ENCODE results near the gene MIA2. TPM values are rescaled to one million over a fixed set of nuclear protein-coding genes. Genes with fewer than 3 reads are reported as not detected.

The MIA2 gene
- total and polyA plus RNA-seq, 2 experiments from 2014 or later: 43.9 to 86.0 TPM

DNA sequence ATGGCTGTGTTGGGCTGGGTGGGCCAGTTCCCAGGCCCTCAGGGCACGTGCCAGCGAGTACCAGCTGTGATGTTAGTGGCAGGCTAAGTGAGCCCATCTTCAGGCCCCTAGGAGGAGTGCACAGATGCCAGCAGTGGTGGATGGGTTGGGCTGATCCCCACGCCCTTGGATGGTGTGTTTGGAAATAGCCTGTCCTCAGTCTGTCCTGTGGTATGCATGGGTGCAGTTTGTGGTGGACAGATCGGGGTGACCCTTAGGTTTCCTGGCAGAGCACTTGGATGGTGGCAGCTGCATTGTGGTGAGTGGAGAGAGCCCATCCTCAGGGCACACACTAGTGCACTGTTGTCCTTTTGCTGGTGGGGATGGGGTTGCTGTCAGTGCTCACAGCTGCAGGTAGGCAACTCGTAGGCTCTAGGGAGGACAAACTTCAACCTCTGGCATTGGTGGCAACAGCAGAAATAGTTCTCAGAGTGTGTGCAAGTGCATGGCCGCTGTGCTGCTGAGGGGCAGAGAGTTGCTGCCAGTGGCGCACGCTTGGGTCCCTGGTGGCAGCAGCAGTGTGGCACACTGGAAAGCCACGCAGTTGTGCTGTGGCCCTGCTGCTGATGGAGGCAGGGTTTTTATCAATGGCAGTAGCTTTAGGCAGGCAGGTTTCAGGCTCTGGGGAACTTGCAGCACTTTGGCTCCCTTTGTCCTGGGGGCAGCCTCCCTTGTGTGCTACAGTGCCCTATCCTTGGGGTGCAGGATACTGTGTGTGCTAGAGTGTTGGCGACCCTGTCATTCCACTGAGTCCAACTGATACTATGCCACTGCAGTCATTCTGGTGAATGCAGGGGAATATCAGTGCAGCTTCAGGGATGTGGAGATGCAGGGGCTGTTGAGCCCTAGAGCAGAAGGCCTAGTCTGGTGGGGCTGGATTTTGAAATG is 133.0 kb downstream of the MIA2 start:
- Histone ChIP-seq H3K4me2 (no peak overlapping the region), H3K79me2 (peaks cover 38% of the 10 kb centered on the region), H3K27me3 (no peaks in the 10 kb centered on the region), H3K4me3 (no peak overlapping the region), H3K9me3 (ENCODE audit: low read depth) (no peaks in the 10 kb centered on the region), H3K9me2 (replicated peaks; ENCODE audit: insufficient read depth) (no peaks in the 10 kb centered on the region), H3K36me3 (replicated peaks; ENCODE audit: insufficient read depth, low read depth) (no peaks in the 10 kb centered on the region), H2AFZ (no peak overlapping the region), H3K4me1 (ENCODE audit: insufficient read depth) (no peaks in the 10 kb centered on the region), H3K27ac (no peak overlapping the region), H4K20me1 (ENCODE audit: insufficient read depth, poor library complexity, severe bottlenecking) (no peaks in the 10 kb centered on the region)
- WGBS (ENCODE audit: low lambda C conversion rate, missing lambda C conversion rate): 96% methylated on average over 10 of the region's 10 CpGs
- TF ChIP-seq EZH2phosphoT487 (IDR thresholded peaks at IDR 0.05; ENCODE audit: low read depth, severe bottlenecking, unreplicated experiment): no peak
- no peak for TF ChIP-seq EZH2 (IDR thresholded peaks at IDR 0.05; ENCODE audit: borderline replicate concordance)
- TF ChIP-seq CTCF (IDR thresholded peaks at IDR 0.05; ENCODE audit: poor library complexity): no peak
- DNase-seq (ENCODE audit: low spot score): no peak

- Histone ChIP-seq H3K4me3 (no peak overlapping the region), H3K27me3 (no peaks in the 10 kb centered on the region), H3K9me3 (ENCODE audit: low read depth) (no peaks in the 10 kb centered on the region), H3K36me3 (replicated peaks; ENCODE audit: insufficient read depth, low read depth) (no peaks in the 10 kb centered on the region), H3K4me1 (ENCODE audit: insufficient read depth) (no peaks in the 10 kb centered on the region), H2AFZ (no peak overlapping the region), H3K4me2 (no peak overlapping the region), H4K20me1 (ENCODE audit: insufficient read depth, poor library complexity, severe bottlenecking) (no peaks in the 10 kb centered on the region), H3K9me2 (replicated peaks; ENCODE audit: insufficient read depth) (no peaks in the 10 kb centered on the region), H3K79me2 (peaks cover 32% of the 10 kb centered on the region), H3K27ac (no peak overlapping the region)
- 71% methylated on average over 2 of the region's 2 CpGs for WGBS (ENCODE audit: low lambda C conversion rate, missing lambda C conversion rate)
- no peak for DNase-seq (ENCODE audit: low spot score)
- no peak for TF ChIP-seq EZH2 (IDR thresholded peaks at IDR 0.05; ENCODE audit: borderline replicate concordance)
- no peak for TF ChIP-seq CTCF (IDR thresholded peaks at IDR 0.05; ENCODE audit: poor library complexity)
- no peak for TF ChIP-seq EZH2phosphoT487 (IDR thresholded peaks at IDR 0.05; ENCODE audit: low read depth, severe bottlenecking, unreplicated experiment)
Observed at GRCh38 chr14:39367387-39367751, 133.7 kb downstream of the MIA2 start.

DNA sequence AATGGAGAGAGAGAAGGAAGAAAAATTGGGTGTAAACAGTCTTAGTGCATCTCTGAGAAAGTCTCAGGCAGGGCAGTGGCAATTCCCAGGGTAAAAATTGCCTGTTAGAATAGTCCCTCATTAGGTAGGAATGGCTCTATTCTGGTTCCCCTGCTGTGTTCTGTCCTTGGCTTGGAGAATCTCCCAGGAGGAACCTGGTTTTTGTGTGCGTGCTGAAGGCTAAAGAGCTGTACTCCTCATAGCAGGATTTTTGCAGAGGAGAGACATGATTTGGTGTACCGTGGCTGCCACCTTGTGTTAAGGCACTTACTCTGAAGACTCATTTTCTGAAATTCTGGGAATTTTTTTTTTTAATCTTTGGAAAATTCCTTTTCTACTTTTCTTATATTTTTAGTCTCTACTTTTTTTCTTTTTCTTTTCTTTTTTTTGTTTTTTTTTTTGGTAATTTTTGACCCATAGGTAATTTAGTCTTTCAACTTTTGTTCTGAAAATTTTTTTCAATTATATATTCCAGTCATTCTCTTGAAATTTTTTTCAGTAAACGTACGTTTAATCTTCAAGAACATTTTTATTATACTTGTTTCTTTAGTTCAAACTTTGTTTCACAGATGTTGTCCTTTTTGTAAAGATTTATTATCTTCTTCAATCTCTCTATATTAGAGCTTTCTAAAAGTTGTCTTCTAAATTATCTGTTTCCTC is 134.7 kb downstream of the MIA2 start:
- Histone ChIP-seq H4K20me1 (ENCODE audit: insufficient read depth, poor library complexity, severe bottlenecking) (no peaks in the 10 kb centered on the region), H3K27ac (no peak overlapping the region), H3K9me3 (ENCODE audit: low read depth) (no peaks in the 10 kb centered on the region), H3K4me3 (no peak overlapping the region), H3K9me2 (replicated peaks; ENCODE audit: insufficient read depth) (no peaks in the 10 kb centered on the region), H3K4me2 (no peak overlapping the region), H2AFZ (no peak overlapping the region), H3K27me3 (no peaks in the 10 kb centered on the region), H3K79me2 (peaks cover 23% of the 10 kb centered on the region), H3K4me1 (ENCODE audit: insufficient read depth) (no peaks in the 10 kb centered on the region), H3K36me3 (replicated peaks; ENCODE audit: insufficient read depth, low read depth) (no peaks in the 10 kb centered on the region)
- TF ChIP-seq EZH2 (IDR thresholded peaks at IDR 0.05; ENCODE audit: borderline replicate concordance) (no peak), CTCF (IDR thresholded peaks at IDR 0.05; ENCODE audit: poor library complexity) (peak; percentile 71), EZH2phosphoT487 (IDR thresholded peaks at IDR 0.05; ENCODE audit: low read depth, severe bottlenecking, unreplicated experiment) (no peak)
- DNase-seq (ENCODE audit: low spot score): peak; percentile 76
- WGBS (ENCODE audit: low lambda C conversion rate, missing lambda C conversion rate): 50% methylated on average over 4 of the region's 4 CpGs

All from hepatocyte (in vitro differentiated cells).